ENCODE measurements around the gene ABHD11.
"Not testable (repeated sequence)": the region's sequence is repeated elsewhere in the genome, so short reads cannot be mapped to it uniquely, and the experiment has no call there.

The ABHD11 gene

DNA sequence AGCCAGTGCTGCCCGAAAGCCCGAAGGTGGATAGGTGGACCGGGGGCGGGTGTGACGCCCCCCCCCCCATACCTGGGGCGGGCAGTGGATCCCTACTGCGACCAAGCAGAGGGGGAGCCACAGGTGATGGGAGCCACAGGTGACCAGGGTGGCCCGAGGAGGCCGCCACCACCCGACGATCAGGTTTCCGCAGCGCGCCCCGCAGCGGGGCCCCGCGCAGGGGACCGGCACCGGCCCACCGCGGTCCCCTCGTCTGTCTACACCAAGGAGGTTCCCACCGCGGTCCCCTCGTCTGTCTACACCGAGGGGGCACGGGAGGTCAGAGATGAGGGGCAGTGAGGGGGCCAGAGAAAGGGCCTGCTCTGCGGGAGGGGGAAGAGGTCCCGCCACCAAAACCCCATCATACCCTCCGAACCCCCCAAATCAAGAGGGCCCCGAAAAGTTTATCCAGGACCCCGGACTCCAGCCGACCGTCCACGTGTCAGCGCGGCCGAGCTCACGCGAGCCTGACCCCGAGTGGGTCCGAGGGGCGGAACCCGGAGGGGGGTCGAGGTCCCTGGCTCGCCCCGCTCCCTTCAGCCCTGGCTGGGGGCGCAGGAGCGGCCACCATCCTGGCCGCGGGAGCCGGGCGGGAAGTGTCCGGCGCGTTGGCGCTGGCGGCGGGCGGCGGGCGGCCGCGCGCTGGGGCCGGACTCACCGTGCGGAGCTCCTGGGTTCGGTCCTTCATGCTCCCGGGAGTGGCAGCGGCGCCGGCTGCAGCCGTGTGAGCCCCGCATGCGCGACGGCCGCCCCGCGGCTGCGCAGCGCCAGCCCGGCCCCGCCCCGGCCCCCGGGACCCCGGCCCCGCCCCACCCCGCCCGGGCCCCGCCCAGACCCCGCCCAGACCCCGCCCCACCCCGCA is 19.4 kb downstream of the ABHD11 start, which contains the start of gene STX1A:
TSS of gene STX1A (minus strand) at position 765 of the 901 bp plus-strand sequence. CDS start at position 727, 38 bp downstream.
- DNase-seq (ENCODE audit: low read depth in 2 of 2) = no peak

DNA sequence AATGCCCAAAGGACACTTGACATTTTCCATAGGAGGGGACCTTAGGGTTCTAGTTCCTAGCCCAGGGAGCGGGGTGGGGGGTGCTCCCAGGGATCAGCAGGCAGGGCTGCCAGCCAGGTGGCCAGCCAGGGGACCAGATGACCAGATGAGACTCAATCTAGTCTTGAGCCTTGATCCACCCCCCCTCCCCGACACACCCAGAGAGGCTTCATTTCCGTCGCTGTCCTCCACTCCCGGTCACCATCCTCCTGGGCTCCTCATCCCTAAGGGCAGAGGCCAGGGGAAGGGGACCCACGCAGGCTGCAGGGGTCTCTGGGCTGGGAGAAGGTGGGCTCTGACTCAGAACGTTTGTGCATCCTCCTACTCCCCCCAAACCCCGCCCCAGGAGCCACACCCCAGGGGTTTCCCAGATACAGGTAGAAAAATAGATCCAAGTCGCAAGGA is 20.1 kb downstream of the ABHD11 start:
- no peak for DNase-seq (ENCODE audit: low read depth in 2 of 2)

- DNase-seq (ENCODE audit: low read depth in 2 of 2) = no peak
These were observed 20.6 kb downstream of the ABHD11 start for GRCh38 chr7:73717991-73718405.

- DNase-seq (ENCODE audit: low read depth in 2 of 2) = no peak
These were observed 21.4 kb downstream of the ABHD11 start for GRCh38 chr7:73717025-73717807.

DNA sequence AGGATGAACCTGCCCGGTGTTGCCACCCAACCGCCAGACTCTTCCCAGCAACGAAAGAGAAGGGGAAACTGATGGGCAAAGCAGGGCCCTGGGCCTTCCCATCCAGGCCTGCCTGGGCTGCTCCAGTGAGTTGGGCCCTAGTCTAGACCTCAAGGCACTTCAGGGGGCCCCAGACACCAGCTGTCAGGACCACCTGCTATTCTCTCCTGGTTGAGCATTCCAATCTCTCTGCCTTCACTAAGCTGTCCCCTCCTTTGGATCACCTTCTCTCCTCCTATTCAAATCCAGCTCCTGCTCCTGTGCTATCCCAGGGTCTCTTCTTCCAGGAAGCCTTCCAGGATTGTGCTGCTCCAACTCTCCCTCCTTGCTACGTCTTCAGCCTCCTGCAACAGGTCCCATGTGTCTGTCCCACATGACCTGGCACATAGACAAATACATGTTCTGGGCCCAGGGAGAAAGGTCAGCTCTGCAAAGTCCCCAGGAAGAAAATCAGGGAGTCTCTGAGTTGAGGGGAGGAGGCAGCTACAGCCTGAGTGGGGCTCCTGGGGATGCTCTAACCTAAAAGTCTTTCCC is 22.2 kb downstream of the ABHD11 start:
- no peak for DNase-seq (ENCODE audit: low read depth in 2 of 2)

- DNase-seq (ENCODE audit: low read depth in 2 of 2) = peak; percentile 71
These were observed 22.8 kb downstream of the ABHD11 start for GRCh38 chr7:73715648-73716317.

- not testable (repeated sequence) for DNase-seq (ENCODE audit: low read depth in 2 of 2)
These were observed 25.3 kb downstream of the ABHD11 start for GRCh38 chr7:73713319-73713718.

DNA sequence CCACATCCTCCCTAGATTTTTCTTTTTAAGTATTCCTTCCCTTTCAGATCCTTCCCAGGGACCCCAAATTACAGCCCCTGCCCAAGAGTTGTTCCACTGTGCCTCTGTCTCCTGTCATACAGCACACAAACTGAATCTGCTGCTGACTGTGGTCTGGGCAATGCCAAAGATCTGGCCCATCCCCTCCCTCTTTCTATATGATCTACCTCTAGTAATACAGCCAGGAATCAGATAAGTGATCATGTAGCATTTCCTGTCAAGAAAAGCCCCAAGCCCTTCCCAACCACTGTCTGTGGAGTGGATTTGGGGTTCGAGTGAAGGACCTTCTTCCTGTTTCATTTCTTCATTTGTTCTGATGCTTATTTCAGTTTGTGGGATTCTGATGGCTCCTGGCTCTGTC is 25.8 kb downstream of the ABHD11 start:
- no peak for DNase-seq (ENCODE audit: low read depth in 2 of 2)

- DNase-seq (ENCODE audit: low read depth in 2 of 2) = no peak
These were observed 29.5 kb downstream of the ABHD11 start for GRCh38 chr7:73708961-73709549.

DNA sequence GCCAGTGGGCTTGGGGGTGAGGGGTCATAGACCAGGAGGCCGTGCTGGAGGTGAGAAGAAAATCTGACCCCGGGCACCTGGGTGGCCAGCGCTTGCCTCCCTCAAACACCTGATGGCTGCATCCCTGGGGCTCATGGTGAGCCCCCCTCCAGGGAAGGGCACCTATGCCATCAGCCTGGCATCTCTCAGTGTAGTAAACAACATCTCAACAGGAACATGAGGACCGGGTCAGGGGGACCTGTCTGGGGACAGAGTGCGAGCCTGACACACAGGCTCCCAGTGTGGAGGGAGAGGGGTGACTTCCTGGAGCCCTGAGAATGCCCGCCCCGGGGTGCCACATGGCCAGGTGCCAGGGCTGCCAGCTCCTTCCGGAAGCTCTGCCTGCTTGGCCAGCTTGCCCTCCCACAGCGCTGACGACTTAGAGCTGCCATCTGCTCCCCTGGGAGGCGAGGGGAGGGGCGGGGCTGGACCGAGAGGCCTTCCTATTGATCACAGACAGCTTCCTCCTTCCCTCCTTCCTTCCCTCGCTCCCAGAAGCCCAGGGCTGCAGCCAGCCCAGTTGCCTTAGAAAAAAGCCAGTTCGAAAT is 31.5 kb downstream of the ABHD11 start:
- DNase-seq (ENCODE audit: low read depth in 2 of 2) = no peak

DNA sequence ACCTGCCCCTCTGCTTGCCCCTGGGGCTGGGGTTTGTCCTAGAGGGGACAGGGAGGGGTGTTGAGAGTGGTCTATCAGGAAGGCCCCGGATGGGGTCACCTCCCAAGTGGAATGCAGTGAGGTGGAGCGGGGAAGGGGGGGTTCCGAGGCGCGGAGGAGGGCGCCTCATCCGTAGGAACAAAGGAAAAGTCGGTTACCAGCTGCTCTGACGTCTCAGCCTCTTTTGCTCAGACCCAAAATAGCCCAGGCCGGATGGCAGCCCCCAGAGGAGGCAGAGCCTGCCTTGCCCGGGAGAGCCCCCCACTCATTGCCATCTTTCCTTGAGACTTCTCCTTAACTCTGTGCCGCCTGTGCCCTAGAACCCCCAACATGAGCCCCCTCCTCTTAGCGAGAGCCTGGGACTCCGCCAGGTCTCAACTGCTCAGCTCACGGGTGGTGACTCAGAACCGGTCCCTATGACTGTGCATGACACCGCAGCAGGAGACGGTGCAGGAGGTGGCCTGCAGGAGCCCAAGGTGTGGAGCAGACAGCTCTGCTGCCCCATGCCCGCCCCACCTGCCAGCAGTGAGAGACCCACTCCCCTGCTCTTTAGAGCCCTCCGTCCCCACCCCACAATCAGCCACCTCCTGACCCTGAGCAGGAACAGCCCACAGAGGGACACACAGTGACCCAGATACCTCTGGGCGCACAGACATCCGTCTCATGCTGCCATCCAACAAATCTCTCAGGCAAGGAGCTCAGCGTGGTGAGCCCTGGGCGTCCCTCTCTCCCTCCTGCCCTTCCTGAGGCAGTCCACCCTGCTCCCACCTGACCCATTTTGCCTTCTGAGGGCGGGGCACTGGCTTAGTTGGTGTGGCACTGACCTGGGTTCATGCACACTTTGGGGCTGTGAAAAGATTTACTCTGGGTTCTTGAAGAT is 32.2 kb downstream of the ABHD11 start:
- no peak for DNase-seq (ENCODE audit: low read depth in 2 of 2)

DNA sequence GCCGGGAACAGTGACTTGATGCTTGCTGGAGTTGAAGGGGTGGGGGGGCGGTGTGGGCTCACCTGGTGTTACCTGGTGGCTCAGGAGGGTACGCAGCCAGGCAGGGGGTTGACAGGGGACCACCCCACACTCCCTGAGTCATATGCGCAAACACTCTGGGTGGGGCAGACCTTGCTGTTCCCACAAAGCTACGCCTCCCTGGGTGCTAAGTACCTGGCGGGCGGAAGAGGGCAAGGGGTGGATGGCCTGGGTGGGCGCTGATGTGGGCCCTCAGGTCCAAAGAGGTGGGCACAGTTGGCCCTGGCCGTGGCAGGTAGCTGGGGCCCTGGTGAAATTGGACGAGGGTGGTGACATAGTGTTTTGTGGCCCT is 33.1 kb downstream of the ABHD11 start:
- DNase-seq (ENCODE audit: low read depth in 2 of 2) = no peak

DNA sequence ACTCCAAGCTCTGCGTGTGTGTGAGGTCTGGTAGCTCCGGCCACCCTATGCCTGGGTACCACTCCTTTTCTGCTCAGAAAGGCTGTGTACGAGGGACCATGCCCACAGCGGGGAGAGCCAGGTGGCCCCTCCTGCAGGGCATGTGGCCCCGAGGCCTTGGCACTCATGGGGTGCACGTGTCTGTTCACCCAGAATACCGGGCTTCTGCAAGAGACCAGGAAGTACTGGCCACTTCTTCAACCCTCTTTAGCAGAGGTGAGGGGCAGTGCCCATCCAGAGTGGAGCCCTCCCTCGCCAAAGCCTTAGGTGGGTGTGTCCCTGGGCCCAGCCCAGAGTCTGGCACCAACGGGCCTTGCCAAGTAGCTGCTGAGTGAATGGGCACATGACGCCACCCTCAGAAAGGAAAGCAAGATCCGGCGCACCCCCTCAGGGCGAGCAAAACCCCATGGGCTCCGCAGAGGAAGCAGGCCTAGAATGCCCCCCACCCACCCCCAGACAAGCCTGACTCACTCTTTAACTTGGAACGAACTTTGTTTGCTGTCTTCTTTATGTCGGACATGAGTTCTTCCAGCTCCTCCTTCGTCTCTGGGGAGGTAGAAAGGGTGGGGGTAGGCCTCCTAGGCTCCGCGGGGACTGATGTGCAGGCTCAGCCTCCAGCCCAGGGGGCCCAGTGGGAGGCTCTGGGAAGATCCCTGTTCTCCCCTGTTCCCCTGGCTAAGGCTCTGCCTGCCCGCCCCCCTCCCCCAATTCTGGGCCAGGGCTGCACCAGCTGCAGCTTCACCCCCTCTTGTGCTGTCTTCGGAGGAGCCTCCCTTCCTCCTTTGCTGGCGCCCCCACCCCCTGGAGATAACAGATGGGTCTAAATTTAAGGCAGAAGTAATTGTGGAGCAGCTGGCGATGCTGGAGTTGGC is 33.7 kb downstream of the ABHD11 start:
- DNase-seq (ENCODE audit: low read depth in 2 of 2) = peak; percentile 52 to 56

DNA sequence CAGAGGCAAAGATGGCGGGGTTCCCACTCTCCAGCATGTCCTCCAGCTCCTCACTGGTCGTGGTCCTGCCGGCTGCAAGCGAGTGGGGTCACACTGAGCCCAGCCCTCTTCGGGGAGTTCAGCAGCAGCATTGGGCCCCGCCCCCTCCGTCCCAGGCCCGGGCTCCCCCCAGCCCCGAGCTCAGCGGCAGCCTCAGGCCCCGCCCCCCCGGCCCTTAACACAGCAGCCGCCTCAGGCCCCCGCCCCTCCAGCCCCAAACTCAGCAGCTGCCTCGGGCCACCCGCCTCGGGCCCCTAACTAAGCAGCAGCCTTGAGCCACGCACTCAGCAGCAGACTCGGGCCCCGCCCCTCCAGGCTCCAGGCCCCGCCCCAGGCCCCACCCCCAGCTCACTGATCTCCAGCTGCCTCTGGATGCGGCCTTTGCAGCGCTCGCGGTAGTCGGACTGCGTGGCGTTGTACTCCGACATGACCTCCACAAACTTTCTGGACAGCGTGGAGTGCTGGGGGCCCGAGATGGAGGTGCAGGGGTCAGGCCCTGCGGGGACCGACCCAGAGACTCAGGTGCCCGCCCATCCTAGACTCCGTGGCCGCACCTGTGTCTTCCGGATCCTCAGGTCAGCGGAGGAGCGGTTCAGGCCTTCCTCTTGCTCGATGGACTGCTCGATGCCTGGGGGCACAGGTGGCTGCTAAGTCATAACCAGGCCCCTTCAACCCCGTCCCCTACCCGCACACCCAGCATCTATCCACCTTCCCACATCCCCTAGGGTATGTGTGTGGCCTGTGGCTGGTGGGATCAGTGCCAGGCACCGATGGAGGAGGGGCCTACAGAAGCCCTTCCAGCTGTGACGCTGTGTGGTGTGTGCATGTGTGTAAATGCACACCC is 34.6 kb downstream of the ABHD11 start:
- DNase-seq (ENCODE audit: low read depth in 2 of 2) = peak; percentile 34 to 39

DNA sequence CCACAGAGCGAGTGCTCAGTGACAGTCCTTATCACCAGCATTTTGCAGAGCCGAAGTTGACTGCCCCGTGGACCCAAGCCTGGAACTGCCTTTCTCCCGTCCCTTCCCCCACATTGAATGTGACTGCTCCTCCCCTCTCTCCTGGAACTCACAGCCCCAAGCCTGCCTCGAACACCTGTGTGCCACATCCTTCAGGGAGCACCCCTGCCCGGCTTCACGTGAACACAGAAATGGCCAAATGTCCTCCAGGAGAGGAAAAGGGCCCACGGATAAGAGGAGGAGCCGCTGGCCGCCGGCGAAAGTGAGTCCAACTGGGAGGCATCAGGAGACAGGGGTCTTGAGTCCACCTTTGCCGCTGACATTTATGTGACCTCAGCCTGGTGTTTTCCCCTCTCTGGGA is 35.4 kb downstream of the ABHD11 start:
- no peak for DNase-seq (ENCODE audit: low read depth in 2 of 2)

DNA sequence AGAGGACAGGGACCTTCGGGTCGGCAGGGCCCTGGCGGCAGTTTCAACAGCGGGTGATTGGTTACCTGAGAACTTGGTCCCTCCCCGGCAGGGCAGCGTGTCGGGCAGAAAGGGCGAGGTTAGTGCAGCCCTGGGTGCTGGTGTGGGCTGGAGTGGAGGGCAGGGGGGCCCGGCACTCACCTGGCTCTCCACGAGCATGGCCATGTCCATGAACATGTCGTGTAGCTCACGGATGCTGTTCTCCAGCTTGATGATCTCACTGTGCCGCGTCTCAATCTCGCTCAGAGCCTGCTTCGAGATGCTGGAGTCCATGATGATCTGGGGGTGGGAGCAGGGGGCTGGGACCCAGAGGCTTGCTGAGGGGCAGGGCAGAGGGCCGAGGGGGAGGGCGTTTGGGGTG is 35.9 kb downstream of the ABHD11 start:
- no peak for DNase-seq (ENCODE audit: low read depth in 2 of 2)

- DNase-seq (ENCODE audit: low read depth in 2 of 2) = no peak
These were observed 36.4 kb downstream of the ABHD11 start for GRCh38 chr7:73702226-73702625.
